ENCODE data around the gene PCDHGC3.

The PCDHGC3 gene

DNA sequence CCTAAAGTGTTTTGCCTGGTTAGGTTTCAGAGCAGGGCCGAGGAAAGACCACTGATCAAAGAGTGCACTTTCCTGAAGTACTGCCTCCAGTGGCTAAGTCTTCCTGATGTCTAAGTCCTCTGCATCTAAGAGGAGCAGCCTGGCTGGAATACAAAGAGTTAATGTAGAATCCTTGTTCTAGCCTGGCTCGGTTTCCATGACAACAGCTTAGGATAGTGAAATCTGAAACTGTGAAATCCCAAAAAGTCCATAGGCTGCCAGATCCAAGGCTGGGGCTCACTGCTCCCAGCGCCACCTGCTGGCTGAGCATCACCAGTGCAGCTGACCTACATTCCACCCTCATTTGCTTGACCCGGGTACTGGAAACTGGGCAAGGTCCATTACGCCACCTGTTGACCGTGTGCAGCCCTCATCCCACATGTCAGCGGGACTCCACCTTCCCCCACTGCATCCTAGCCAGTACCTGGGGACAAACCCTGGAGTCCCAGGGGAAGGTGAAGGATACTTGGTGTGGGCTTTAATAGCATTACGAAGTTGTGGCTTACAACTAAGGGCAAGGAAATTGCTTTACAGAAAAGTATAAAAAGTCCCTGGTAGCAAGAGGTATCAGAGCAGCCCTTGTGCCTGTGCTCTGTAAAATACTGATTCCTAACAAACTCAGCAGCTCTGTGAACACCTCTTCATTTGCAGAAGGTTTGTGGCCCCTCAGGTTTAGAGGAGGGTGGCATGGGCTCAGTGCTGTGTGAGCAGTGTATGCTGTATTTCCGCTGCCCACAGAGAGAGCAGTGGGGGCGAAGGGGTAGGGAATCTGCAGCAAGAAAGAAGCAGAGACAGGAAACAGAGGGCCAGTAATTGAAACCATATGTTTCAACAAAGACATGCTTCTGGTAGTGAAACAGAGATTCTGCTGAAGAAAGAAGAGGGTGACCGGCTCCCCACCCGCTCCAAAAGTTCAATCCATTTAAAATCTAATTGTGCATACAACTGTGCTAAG lies 49.1 kb downstream of the PCDHGC3 start:
- no peak for DNase-seq

DNA sequence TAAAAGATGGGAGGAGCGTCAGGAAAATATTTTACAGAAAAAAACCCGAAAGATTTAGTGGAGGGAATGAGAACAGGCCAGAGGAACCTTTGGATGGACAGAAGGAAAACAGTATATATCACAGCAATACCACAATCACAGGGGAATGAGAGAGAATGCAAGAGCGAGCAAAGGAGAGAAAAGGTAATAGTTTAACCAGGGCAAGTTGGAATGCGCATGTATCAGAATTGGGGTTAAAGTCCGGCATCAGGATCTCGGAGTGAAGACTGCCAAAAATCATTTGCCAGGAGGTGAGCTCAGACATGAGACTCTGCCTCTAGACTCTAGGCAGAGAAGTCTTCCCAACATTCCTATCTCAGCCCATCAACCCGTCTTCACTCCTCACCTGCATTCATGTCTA lies 49.9 kb downstream of the PCDHGC3 start:
- DNase-seq = no peak

DNA sequence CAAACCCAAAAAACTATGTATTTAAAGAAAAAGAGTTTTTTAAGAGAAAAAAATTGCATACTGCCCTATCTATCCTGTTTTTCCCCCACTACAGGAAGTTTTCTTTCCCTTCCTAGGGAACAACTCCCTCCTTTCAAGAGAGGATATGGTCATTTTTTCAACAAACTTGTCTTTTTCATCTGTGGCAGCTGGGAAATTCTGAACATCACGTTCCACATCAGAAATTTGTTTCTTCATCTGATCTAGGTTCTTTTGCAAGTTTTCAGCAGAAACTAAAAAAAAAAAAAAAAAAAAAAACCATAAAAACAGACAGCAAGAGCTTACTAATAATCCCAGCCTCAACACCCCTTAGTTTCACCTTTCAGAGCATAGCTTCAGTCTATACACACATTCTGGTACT lies 51.7 kb downstream of the PCDHGC3 start:
- DNase-seq = no peak

All from GF-D8 (cell line).